ENCODE data around the gene DNAAF3.

The DNAAF3 gene

DNA sequence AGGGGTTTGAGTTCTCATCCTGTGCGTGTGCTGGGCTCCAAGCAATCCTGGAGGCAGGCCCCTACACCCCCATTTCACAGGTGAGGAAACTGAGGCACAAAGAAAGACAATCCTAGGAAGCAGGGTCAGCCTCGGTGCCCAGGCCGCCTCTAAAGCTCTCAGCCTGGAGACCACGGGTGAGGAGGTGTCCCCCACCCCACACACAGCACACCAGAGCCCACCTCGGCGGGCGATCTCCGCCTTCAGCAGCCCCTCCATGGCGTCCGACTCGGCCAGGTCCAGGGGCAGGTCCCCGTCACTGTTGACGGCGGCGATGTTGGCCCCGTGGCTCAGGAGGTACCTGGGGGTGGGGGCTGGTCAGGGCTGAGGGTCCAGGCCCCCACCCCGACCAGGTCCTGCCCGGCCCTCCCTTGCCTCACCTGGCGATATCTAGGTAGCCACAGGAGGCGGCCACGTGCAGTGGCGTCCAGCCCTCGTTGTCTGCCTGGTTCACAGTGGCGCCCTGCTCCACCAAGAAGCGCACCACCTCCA is 54.1 kb downstream of the DNAAF3 start:
- no peaks in the 10 kb centered on the region for H3K27me3 ChIP-seq (replicated peaks; ENCODE audit: control insufficient read depth, insufficient read depth, low read length)
- no peak for DNase-seq (ENCODE audit: low read depth)
- H3K9ac ChIP-seq (ENCODE audit: low read length) = no peak overlapping the region
- H3K36me3 ChIP-seq (ENCODE audit: control insufficient read depth, insufficient read depth, low read length, severe bottlenecking) = peaks cover 10% of the 10 kb centered on the region
- H3K4me3 ChIP-seq (ENCODE audit: low read length) = no peak overlapping the region
- H3K4me1 ChIP-seq (ENCODE audit: control insufficient read depth, insufficient read depth, low read length) = peaks cover 25% of the 10 kb centered on the region
- H3K9me3 ChIP-seq (ENCODE audit: control insufficient read depth, low read length) = no peaks in the 10 kb centered on the region

- Histone ChIP-seq H3K4me1 (ENCODE audit: control insufficient read depth, insufficient read depth, low read length) (peaks cover 24% of the 10 kb centered on the region), H3K4me3 (ENCODE audit: low read length) (no peak overlapping the region), H3K27me3 (replicated peaks; ENCODE audit: control insufficient read depth, insufficient read depth, low read length) (no peaks in the 10 kb centered on the region), H3K36me3 (ENCODE audit: control insufficient read depth, insufficient read depth, low read length, severe bottlenecking) (peaks cover 14% of the 10 kb centered on the region), H3K9ac (ENCODE audit: low read length) (peak overlapping the region; percentile 63), H3K9me3 (ENCODE audit: control insufficient read depth, low read length) (no peaks in the 10 kb centered on the region)
- DNase-seq (ENCODE audit: low read depth) = no peak
Measured at GRCh38 chr19:55111238-55111831, 55.1 kb downstream of the DNAAF3 start.

DNA sequence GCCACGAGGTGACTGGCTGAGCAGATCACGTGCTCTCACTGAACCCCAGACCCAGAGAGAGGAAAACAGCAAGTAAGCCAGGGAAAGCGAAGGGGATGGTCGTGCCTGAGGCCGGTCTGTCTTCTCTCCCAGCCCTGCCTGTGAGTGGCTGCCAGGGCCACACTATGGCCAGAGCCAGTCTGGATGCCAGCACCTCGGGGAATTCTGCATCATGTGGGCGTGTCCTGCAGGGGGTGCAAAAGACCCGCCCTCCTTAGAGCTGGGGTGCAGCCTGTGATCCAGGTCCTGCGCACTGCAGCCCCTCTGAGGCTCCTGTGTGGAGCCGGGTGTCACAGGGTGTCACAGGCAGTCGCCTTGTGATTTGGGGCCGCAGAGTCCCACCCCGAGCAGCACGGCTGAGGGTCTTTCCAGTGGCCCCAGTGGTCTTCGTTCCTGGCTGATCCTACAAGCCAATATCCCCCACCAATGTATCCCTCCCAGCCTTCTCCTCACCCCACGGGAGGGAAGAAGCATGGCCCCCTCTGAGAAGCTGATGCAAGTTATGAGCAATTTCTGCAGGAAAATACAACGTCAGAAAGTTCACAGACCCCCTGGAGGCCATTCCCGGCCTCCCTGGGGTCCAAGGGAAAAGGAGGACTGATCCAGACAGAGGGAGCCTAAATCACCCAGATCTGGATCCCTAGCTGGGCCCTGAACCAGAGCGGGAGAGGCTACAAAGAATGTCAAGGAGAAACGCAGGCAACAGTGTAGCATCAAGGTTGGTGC is 56.7 kb downstream of the DNAAF3 start:
- Histone ChIP-seq H3K4me1 (ENCODE audit: control insufficient read depth, insufficient read depth, low read length) (peaks cover 14% of the 10 kb centered on the region), H3K36me3 (ENCODE audit: control insufficient read depth, insufficient read depth, low read length, severe bottlenecking) (peaks cover 18% of the 10 kb centered on the region), H3K4me3 (ENCODE audit: low read length) (no peak overlapping the region), H3K27me3 (replicated peaks; ENCODE audit: control insufficient read depth, insufficient read depth, low read length) (no peaks in the 10 kb centered on the region), H3K9ac (ENCODE audit: low read length) (no peak overlapping the region), H3K9me3 (ENCODE audit: control insufficient read depth, low read length) (no peaks in the 10 kb centered on the region)
- no peak for DNase-seq (ENCODE audit: low read depth)

Measured in adipocyte (in vitro differentiated cells).